HG03097 (cell line): ENCODE results near the gene CHST11.

ENCODE experiments used
- ATAC-seq: cut with Tn5 transposase; IDR thresholded peaks from one replicate; pipeline ENCODE4 v1.9.1; 2021; ENCODE audit not compliant: unreplicated experiment, low FRiP score

Gene CHST11

GRCh38 chr12:104499668-104500332 is 43.1 kb downstream of the CHST11 start:
- no peak for ATAC-seq

GRCh38 chr12:104501115-104501514 is 44.4 kb downstream of the CHST11 start:
- ATAC-seq: no peak

GRCh38 chr12:104501660-104502059 is 44.9 kb downstream of the CHST11 start:
- ATAC-seq: no peak

GRCh38 chr12:104502217-104502616 is 45.5 kb downstream of the CHST11 start:
- ATAC-seq: no peak

GRCh38 chr12:104502638-104503037 is 45.9 kb downstream of the CHST11 start:
- no peak for ATAC-seq

GRCh38 chr12:104503191-104503590 is 46.4 kb downstream of the CHST11 start:
- no peak for ATAC-seq

GRCh38 chr12:104504146-104504545 is 47.4 kb downstream of the CHST11 start:
- no peak for ATAC-seq

GRCh38 chr12:104505095-104505818 is 48.5 kb downstream of the CHST11 start:
- ATAC-seq: peak; percentile 69

GRCh38 chr12:104506676-104507401 is 50.1 kb downstream of the CHST11 start:
- ATAC-seq: no peak

GRCh38 chr12:104507672-104508071 is 50.9 kb downstream of the CHST11 start:
- ATAC-seq: no peak

GRCh38 chr12:104508752-104509446 is 52.2 kb downstream of the CHST11 start:
- no peak for ATAC-seq

GRCh38 chr12:104510145-104510872 is 53.6 kb downstream of the CHST11 start:
- ATAC-seq: no peak

- ATAC-seq: no peak
Observed at GRCh38 chr12:104510873-104511440, 54.2 kb downstream of the CHST11 start.

- ATAC-seq: no peak
Observed at GRCh38 chr12:104513681-104514080, 56.9 kb downstream of the CHST11 start.

- ATAC-seq: no peak
Observed at GRCh38 chr12:104514092-104514810, 57.5 kb downstream of the CHST11 start.

- no peak for ATAC-seq
Observed at GRCh38 chr12:104515899-104516298, 59.2 kb downstream of the CHST11 start.

GRCh38 chr12:104516821-104517220 is 60.1 kb downstream of the CHST11 start:
- ATAC-seq: no peak

- no peak for ATAC-seq
Observed at GRCh38 chr12:104517880-104518279, 61.1 kb downstream of the CHST11 start.
